ENCODE measurements around the gene SARM1. TPM values are rescaled to one million over a fixed set of nuclear protein-coding genes. Genes with fewer than 3 reads are reported as not detected.

Gene SARM1
- polyA plus RNA-seq, 1 of the 3 experiments (the other 2 are of a cell fraction), result 17.4 TPM

- no peak overlapping the region for H2AFZ ChIP-seq (ENCODE audit: low read depth)
- H3K4me3 ChIP-seq (ENCODE audit: low read depth in 2 of 2, low read length in 1 of 2), result no peak overlapping the region
- no peaks in the 10 kb centered on the region for H3K9me3 ChIP-seq
- H3F3A ChIP-seq (replicated peaks; ENCODE audit: insufficient read depth), result no peaks in the 10 kb centered on the region
- H3K79me2 ChIP-seq (ENCODE audit: insufficient read depth), result peaks cover 16% of the 10 kb centered on the region; the same call in 1 of the 2 replicates
- ChIA-PET CTCF (no interaction called here), POLR2A (interaction anchor here (1.2 kb wide), 1 partner anchor 14 kb away, joined by 3 read pairs; no protein-coding TSS in a partner anchor)
- H3K36me3 ChIP-seq (replicated peaks in 1 of 2; ENCODE audit: control insufficient read depth in 1 of 2, insufficient read depth in 2 of 2, low read length in 1 of 2), result peaks cover 17 to 22% of the 10 kb centered on the region in 2 experiments
- H4K20me1 ChIP-seq (ENCODE audit: insufficient read depth), result 0 out of 2 replicates have a peak, but pooled peaks cover 10% of the 10 kb centered on the region
- no peaks in the 10 kb centered on the region for H3K9me2 ChIP-seq
- no peak for DNase-seq
- H3K27ac ChIP-seq (ENCODE audit: low read depth in 2 of 2, low read length in 1 of 2), result no peak overlapping the region
- H3K9ac ChIP-seq, result no peak overlapping the region
- peaks cover 7 to 14% of the 10 kb centered on the region in 2 experiments; a peak in 2 of 4 replicates for H3K4me1 ChIP-seq (ENCODE audit: control insufficient read depth in 1 of 2, insufficient read depth in 2 of 2, low read depth in 1 of 2, low read length in 1 of 2)
- no peak overlapping the region for H3K4me2 ChIP-seq
- TF ChIP-seq PBX3 (IDR thresholded peaks at IDR 0.05) (no peak), NRF1 (IDR thresholded peaks at IDR 0.05; ENCODE audit: low read depth, low read length) (no peak)
- no peaks in the 10 kb centered on the region for H3K27me3 ChIP-seq (ENCODE audit: insufficient read depth)
- WGBS (ENCODE audit: low lambda C conversion rate), result 94% methylated on average over 54 of the region's 56 CpGs
Observed at GRCh38 chr17:28384281-28385036, 13.0 kb downstream of the SARM1 start.

- no peak overlapping the region for H3K9ac ChIP-seq
- H3K27ac ChIP-seq (ENCODE audit: low read depth in 2 of 2, low read length in 1 of 2), result no peak overlapping the region
- peaks cover 22 to 24% of the 10 kb centered on the region in 2 experiments for H3K36me3 ChIP-seq (replicated peaks in 1 of 2; ENCODE audit: control insufficient read depth in 1 of 2, insufficient read depth in 2 of 2, low read length in 1 of 2)
- no peak overlapping the region for H3K4me2 ChIP-seq
- DNase-seq, result no peak
- no peaks in the 10 kb centered on the region for H3F3A ChIP-seq (replicated peaks; ENCODE audit: insufficient read depth)
- no peaks in the 10 kb centered on the region for H3K9me2 ChIP-seq
- H2AFZ ChIP-seq (ENCODE audit: low read depth), result no peak overlapping the region
- H3K79me2 ChIP-seq (ENCODE audit: insufficient read depth), result peaks cover 15% of the 10 kb centered on the region; the same call in 1 of the 2 replicates
- H3K27me3 ChIP-seq (ENCODE audit: insufficient read depth), result no peaks in the 10 kb centered on the region
- H4K20me1 ChIP-seq (ENCODE audit: insufficient read depth), result 0 out of 2 replicates have a peak, but pooled peaks cover 6% of the 10 kb centered on the region
- TF ChIP-seq CTCF (IDR thresholded peaks at IDR 0.05) (no peak), NFIC (IDR thresholded peaks at IDR 0.05; ENCODE audit: borderline replicate concordance) (no peak), NRF1 (IDR thresholded peaks at IDR 0.05; ENCODE audit: low read depth, low read length) (no peak), TEAD4 (IDR thresholded peaks at IDR 0.05; ENCODE audit: borderline replicate concordance, insufficient read depth) (no peak), ZBTB33 (IDR thresholded peaks at IDR 0.05; ENCODE audit: borderline replicate concordance, low read depth) (no peak), RAD21 (IDR thresholded peaks at IDR 0.05; ENCODE audit: low read length) (no peak), POLR2AphosphoS5 (IDR thresholded peaks at IDR 0.05; ENCODE audit: low read depth, low read length) (no peak), REST (IDR thresholded peaks at IDR 0.05; ENCODE audit: low read depth, low read length) (no peak), TAF1 (IDR thresholded peaks at IDR 0.05; ENCODE audit: borderline replicate concordance, low read depth, low read length) (no peak), MXI1 (IDR thresholded peaks at IDR 0.05; ENCODE audit: low read depth, low read length) (no peak), MAX (IDR thresholded peaks at IDR 0.05; ENCODE audit: low read depth) (no peak), RXRA (IDR thresholded peaks at IDR 0.05; ENCODE audit: borderline replicate concordance, low read depth) (no peak), GABPA (IDR thresholded peaks at IDR 0.05; ENCODE audit: low read depth) (no peak)
- POLR2A ChIA-PET, result interaction anchor here (1.2 kb wide), 1 partner anchor 13 kb away, joined by 3 read pairs; no protein-coding TSS in a partner anchor
- no peaks in the 10 kb centered on the region for H3K9me3 ChIP-seq
- H3K4me3 ChIP-seq (ENCODE audit: low read depth in 2 of 2, low read length in 1 of 2), result no peak overlapping the region
- CTCF ChIA-PET, result no interaction called here
- WGBS (ENCODE audit: low lambda C conversion rate), result 95% methylated on average over 12 of the region's 29 CpGs
- H3K4me1 ChIP-seq (ENCODE audit: control insufficient read depth in 1 of 2, insufficient read depth in 2 of 2, low read depth in 1 of 2, low read length in 1 of 2), result peaks cover 5 to 13% of the 10 kb centered on the region in 2 experiments; a peak in 2 of 4 replicates
Observed at GRCh38 chr17:28385037-28385400, 13.5 kb downstream of the SARM1 start.
